IPS-18c (cell line): ENCODE measurements around the gene DPP10.
"Not testable (repeated sequence)": the region's sequence is repeated elsewhere in the genome, so short reads cannot be mapped to it uniquely, and the experiment has no call there.

Experiments
- H3K4me3 ChIP-seq: 2 replicates; pipeline ENCODE4 v1.7.0; 2013; ENCODE audit warnings: low read depth, mild to moderate bottlenecking, low read length, moderate library complexity; ENCODE audit not compliant: insufficient read depth
- H3K9me3 ChIP-seq: one replicate; pipeline ENCODE4 v1.6.1; 2013; ENCODE audit warnings: mild to moderate bottlenecking, low read length, moderate library complexity; ENCODE audit not compliant: control insufficient read depth, insufficient read depth

DPP10 gene

GRCh38 chr2:114735126-114735525 is 292.7 kb downstream of the DPP10 start:
- Histone ChIP-seq H3K4me3 (no peak overlapping the region), H3K9me3 (no peaks in the 10 kb centered on the region)

GRCh38 chr2:114742245-114742644 is 299.8 kb downstream of the DPP10 start:
- Histone ChIP-seq H3K9me3 (no peaks in the 10 kb centered on the region), H3K4me3 (no peak overlapping the region)

- Histone ChIP-seq H3K9me3 (no peaks in the 10 kb centered on the region), H3K4me3 (no peak overlapping the region)
These were observed 303.3 kb downstream of the DPP10 start for GRCh38 chr2:114745700-114746099.

- not testable (repeated sequence) for H3K4me3 ChIP-seq
These were observed 305.7 kb downstream of the DPP10 start for GRCh38 chr2:114748175-114748574.

GRCh38 chr2:114752425-114752824 is 310.0 kb downstream of the DPP10 start:
- H3K9me3 ChIP-seq: no peaks in the 10 kb centered on the region
- no peak overlapping the region for H3K4me3 ChIP-seq

More at GRCh38 chr2:114748175-114748574, 305.7 kb downstream of the DPP10 start:
- not testable (repeated sequence) for H3K9me3 ChIP-seq

- Histone ChIP-seq H3K9me3 (no peaks in the 10 kb centered on the region), H3K4me3 (no peak overlapping the region)
These were observed 310.7 kb downstream of the DPP10 start for GRCh38 chr2:114753145-114753544.

- H3K9me3 ChIP-seq: no peaks in the 10 kb centered on the region
- H3K4me3 ChIP-seq: no peak overlapping the region
These were observed 312.6 kb downstream of the DPP10 start for GRCh38 chr2:114754907-114755563.

GRCh38 chr2:114762376-114762775 is 319.9 kb downstream of the DPP10 start:
- Histone ChIP-seq H3K9me3 (no peaks in the 10 kb centered on the region), H3K4me3 (no peak overlapping the region)

GRCh38 chr2:114762986-114763385 is 320.5 kb downstream of the DPP10 start:
- Histone ChIP-seq H3K9me3 (no peaks in the 10 kb centered on the region), H3K4me3 (no peak overlapping the region)

GRCh38 chr2:114769110-114769509 is 326.7 kb downstream of the DPP10 start:
- H3K9me3 ChIP-seq: no peaks in the 10 kb centered on the region
- H3K4me3 ChIP-seq: no peak overlapping the region

GRCh38 chr2:114769991-114770390 is 327.6 kb downstream of the DPP10 start:
- H3K4me3 ChIP-seq: no peak overlapping the region
- H3K9me3 ChIP-seq: no peaks in the 10 kb centered on the region

GRCh38 chr2:114784046-114784445 is 341.6 kb downstream of the DPP10 start:
- H3K4me3 ChIP-seq: no peak overlapping the region
- no peaks in the 10 kb centered on the region for H3K9me3 ChIP-seq

GRCh38 chr2:114784890-114785583 is 342.6 kb downstream of the DPP10 start:
- H3K4me3 ChIP-seq: no peak overlapping the region
- H3K9me3 ChIP-seq: no peaks in the 10 kb centered on the region

GRCh38 chr2:114786901-114787300 is 344.5 kb downstream of the DPP10 start:
- Histone ChIP-seq H3K4me3 (no peak overlapping the region), H3K9me3 (no peaks in the 10 kb centered on the region)

- no peak overlapping the region for H3K4me3 ChIP-seq
- H3K9me3 ChIP-seq: no peaks in the 10 kb centered on the region
These were observed 345.0 kb downstream of the DPP10 start for GRCh38 chr2:114787486-114787885.

GRCh38 chr2:114789989-114790388 is 347.5 kb downstream of the DPP10 start:
- H3K9me3 ChIP-seq: no peaks in the 10 kb centered on the region
- H3K4me3 ChIP-seq: no peak overlapping the region

- no peaks in the 10 kb centered on the region for H3K9me3 ChIP-seq
- no peak overlapping the region for H3K4me3 ChIP-seq
These were observed 355.1 kb downstream of the DPP10 start for GRCh38 chr2:114797540-114797939.

- Histone ChIP-seq H3K9me3 (no peaks in the 10 kb centered on the region), H3K4me3 (no peak overlapping the region)
These were observed 355.5 kb downstream of the DPP10 start for GRCh38 chr2:114797942-114798341.

GRCh38 chr2:114800371-114800770 is 357.9 kb downstream of the DPP10 start:
- Histone ChIP-seq H3K9me3 (no peaks in the 10 kb centered on the region), H3K4me3 (no peak overlapping the region)
